ENCODE data around the gene FHOD3. TPM values are rescaled to one million over a fixed set of nuclear protein-coding genes. Genes with fewer than 3 reads are reported as not detected.

Gene FHOD3
- polyA plus RNA-seq, 2 of the 4 experiments (the other 2 are of a cell fraction): 2.5 to 3.6 TPM

DNA sequence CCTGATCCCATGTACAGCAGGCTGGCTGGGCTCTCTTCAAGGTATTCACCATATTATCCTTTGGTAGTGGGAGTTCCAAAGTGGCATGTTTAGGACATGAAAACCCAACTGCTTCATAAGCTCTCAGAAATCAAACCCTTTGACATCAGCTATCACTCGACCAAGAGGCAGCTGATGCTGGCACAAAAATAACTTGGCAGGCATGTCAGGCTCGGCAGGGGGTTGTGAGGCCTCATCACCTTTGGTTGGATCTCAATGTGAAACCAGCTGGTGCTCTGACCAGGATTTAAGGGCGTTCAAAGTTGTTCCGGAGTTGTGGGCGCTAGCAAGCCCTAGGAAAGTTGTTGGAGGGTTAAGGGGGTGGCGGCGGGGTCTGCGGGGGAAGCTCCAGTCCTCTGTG lies 171.9 kb downstream of the FHOD3 start:
- H3K4me2 ChIP-seq: no peak overlapping the region
- H3K4me1 ChIP-seq: no peaks in the 10 kb centered on the region
- no peak for TF ChIP-seq BCL3 (IDR thresholded peaks at IDR 0.05)
- TF ChIP-seq FOSL2 (IDR thresholded peaks at IDR 0.05): no peak
- no peak for TF ChIP-seq FOSL2 (CRISPR knock-in tag; IDR thresholded peaks at IDR 0.05)
- TF ChIP-seq TP53 (CRISPR knock-in tag; IDR thresholded peaks at IDR 0.05): no peak
- no peak for TF ChIP-seq JUNB (IDR thresholded peaks at IDR 0.05)
- no peak for TF ChIP-seq RAD21 (conservative IDR thresholded peaks at IDR 0.05 in 1 of 2, IDR thresholded peaks at IDR 0.05 in 1 of 2)
- no peak for TF ChIP-seq POLR2AphosphoS2 (conservative IDR thresholded peaks at IDR 0.05; ENCODE audit: low read length)
- TF ChIP-seq FOXS1 (CRISPR knock-in tag; IDR thresholded peaks at IDR 0.05): no peak
- TF ChIP-seq, protein P1, sequence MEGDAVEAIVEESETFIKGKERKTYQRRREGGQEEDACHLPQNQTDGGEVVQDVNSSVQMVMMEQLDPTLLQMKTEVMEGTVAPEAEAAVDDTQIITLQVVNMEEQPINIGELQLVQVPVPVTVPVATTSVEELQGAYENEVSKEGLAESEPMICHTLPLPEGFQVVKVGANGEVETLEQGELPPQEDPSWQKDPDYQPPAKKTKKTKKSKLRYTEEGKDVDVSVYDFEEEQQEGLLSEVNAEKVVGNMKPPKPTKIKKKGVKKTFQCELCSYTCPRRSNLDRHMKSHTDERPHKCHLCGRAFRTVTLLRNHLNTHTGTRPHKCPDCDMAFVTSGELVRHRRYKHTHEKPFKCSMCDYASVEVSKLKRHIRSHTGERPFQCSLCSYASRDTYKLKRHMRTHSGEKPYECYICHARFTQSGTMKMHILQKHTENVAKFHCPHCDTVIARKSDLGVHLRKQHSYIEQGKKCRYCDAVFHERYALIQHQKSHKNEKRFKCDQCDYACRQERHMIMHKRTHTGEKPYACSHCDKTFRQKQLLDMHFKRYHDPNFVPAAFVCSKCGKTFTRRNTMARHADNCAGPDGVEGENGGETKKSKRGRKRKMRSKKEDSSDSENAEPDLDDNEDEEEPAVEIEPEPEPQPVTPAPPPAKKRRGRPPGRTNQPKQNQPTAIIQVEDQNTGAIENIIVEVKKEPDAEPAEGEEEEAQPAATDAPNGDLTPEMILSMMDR (IDR thresholded peaks at IDR 0.05): no peak
- TF ChIP-seq HOXA7 (CRISPR knock-in tag; IDR thresholded peaks at IDR 0.05): no peak
- TF ChIP-seq KDM1A (IDR thresholded peaks at IDR 0.05; ENCODE audit: low read depth): no peak
- no peak for TF ChIP-seq CEBPB (IDR thresholded peaks at IDR 0.05)
- TF ChIP-seq MAFK (IDR thresholded peaks at IDR 0.05; ENCODE audit: partially characterized antibody): no peak
- no peak for TF ChIP-seq SREBF2 (IDR thresholded peaks at IDR 0.05)
- no peak for TF ChIP-seq NR3C1 (IDR thresholded peaks at IDR 0.05)
- no peak for TF ChIP-seq NPAS2 (CRISPR knock-in tag; IDR thresholded peaks at IDR 0.05; ENCODE audit: borderline replicate concordance)
- TF ChIP-seq EHF (CRISPR knock-in tag; IDR thresholded peaks at IDR 0.05): no peak
- no peak for TF ChIP-seq USF2 (IDR thresholded peaks at IDR 0.05)
- no peak for TF ChIP-seq ZSCAN20 (CRISPR knock-in tag; IDR thresholded peaks at IDR 0.05)
- no peak for TF ChIP-seq BHLHE40 (IDR thresholded peaks at IDR 0.05; ENCODE audit: low read depth, low read length)
- POLR2A ChIA-PET: no interaction called here
- no peak overlapping the region for H3K4me3 ChIP-seq
- WGBS (ENCODE audit: missing lambda C conversion rate): 82% methylated on average over 5 of the region's 8 CpGs
- H3K27ac ChIP-seq: no peak overlapping the region
- CTCF ChIA-PET: interaction anchor here (0.8 to 2.0 kb wide), 2 partner anchors 10 to 19 kb away, joined by 4 to 6 read pairs; no protein-coding TSS in a partner anchor
- FAIRE-seq: no peak
- H3K9me3 ChIP-seq: no peaks in the 10 kb centered on the region
- no peak for DNase-seq (ENCODE audit: low read depth in 1 of 2, low spot score in 1 of 2)
- no peak for ATAC-seq

- POLR2A ChIA-PET: no interaction called here
Observed at GRCh38 chr18:36470896-36471295, 173.4 kb downstream of the FHOD3 start.

More at GRCh38 chr18:36470896-36471295, 173.4 kb downstream of the FHOD3 start:
- Histone ChIP-seq H3K4me3 (no peak overlapping the region), H3K4me1 (no peaks in the 10 kb centered on the region), H3K27ac (no peak overlapping the region), H3K4me2 (no peak overlapping the region), H3K9me3 (no peaks in the 10 kb centered on the region)
- 74% methylated on average over 3 of the region's 7 CpGs for WGBS (ENCODE audit: missing lambda C conversion rate)
- TF ChIP-seq, protein P2, sequence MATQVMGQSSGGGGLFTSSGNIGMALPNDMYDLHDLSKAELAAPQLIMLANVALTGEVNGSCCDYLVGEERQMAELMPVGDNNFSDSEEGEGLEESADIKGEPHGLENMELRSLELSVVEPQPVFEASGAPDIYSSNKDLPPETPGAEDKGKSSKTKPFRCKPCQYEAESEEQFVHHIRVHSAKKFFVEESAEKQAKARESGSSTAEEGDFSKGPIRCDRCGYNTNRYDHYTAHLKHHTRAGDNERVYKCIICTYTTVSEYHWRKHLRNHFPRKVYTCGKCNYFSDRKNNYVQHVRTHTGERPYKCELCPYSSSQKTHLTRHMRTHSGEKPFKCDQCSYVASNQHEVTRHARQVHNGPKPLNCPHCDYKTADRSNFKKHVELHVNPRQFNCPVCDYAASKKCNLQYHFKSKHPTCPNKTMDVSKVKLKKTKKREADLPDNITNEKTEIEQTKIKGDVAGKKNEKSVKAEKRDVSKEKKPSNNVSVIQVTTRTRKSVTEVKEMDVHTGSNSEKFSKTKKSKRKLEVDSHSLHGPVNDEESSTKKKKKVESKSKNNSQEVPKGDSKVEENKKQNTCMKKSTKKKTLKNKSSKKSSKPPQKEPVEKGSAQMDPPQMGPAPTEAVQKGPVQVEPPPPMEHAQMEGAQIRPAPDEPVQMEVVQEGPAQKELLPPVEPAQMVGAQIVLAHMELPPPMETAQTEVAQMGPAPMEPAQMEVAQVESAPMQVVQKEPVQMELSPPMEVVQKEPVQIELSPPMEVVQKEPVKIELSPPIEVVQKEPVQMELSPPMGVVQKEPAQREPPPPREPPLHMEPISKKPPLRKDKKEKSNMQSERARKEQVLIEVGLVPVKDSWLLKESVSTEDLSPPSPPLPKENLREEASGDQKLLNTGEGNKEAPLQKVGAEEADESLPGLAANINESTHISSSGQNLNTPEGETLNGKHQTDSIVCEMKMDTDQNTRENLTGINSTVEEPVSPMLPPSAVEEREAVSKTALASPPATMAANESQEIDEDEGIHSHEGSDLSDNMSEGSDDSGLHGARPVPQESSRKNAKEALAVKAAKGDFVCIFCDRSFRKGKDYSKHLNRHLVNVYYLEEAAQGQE (IDR thresholded peaks at IDR 0.05): no peak
- TF ChIP-seq HEYL (CRISPR knock-in tag; IDR thresholded peaks at IDR 0.05): no peak
- no peak for TF ChIP-seq SMC3 (IDR thresholded peaks at IDR 0.05)
- TF ChIP-seq TFCP2L1 (CRISPR knock-in tag; IDR thresholded peaks at IDR 0.05): no peak
- no peak for TF ChIP-seq RAD21 (conservative IDR thresholded peaks at IDR 0.05 in 1 of 2, IDR thresholded peaks at IDR 0.05 in 1 of 2)
- TF ChIP-seq JUNB (IDR thresholded peaks at IDR 0.05): no peak
- TF ChIP-seq TP53 (CRISPR knock-in tag; IDR thresholded peaks at IDR 0.05): no peak
- TF ChIP-seq NPAS2 (CRISPR knock-in tag; IDR thresholded peaks at IDR 0.05; ENCODE audit: borderline replicate concordance): no peak
- TF ChIP-seq ZNF302 (CRISPR knock-in tag; IDR thresholded peaks at IDR 0.05): no peak
- TF ChIP-seq HES2 (IDR thresholded peaks at IDR 0.05): no peak
- TF ChIP-seq, protein P1 (IDR thresholded peaks at IDR 0.05): no peak
- no peak for TF ChIP-seq BCL3 (IDR thresholded peaks at IDR 0.05)
- TF ChIP-seq MYC (IDR thresholded peaks at IDR 0.05; ENCODE audit: borderline replicate concordance, low read length): no peak
- ATAC-seq: no peak
- DNase-seq (ENCODE audit: low read depth in 1 of 2, low spot score in 1 of 2): no peak
- CTCF ChIA-PET: interaction anchor here (1.0 to 2.0 kb wide), 2 partner anchors 16 to 18 kb away, joined by 3 to 6 read pairs; no protein-coding TSS in a partner anchor
- no peak for FAIRE-seq
